ENCODE measurements around the gene OLFM2. TPM values are rescaled to one million over a fixed set of nuclear protein-coding genes. Genes with fewer than 3 reads are reported as not detected.

The OLFM2 gene
- total RNA-seq, 4 donors from 2014 or later = 0.25 to 0.78 TPM; not detected in 2

DNA sequence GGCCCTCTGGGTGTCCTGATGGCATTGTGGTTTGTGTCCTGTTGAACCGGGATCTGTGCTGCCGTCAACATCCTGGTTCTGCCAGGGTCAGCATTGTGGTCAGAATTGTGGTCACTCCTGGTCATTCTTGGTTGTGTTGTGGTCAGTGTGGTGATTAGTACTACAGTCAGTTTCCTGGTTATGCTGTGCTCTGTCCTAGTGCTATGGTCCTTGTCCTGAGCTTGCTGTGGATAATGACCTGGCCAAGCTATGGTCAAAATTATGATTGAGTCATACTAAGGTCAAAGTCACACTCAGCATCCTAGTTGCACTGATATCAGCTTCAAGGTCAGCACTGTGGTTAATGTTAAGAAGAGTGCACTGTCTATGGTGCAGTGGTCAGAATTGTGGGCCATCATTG, 4.5 kb upstream of the OLFM2 start:
- intact Hi-C loops (cut with DNase I; ENCODE audit: low total_unique reads) (no loop called here), in situ Hi-C loops (cut with MboI; ENCODE audit: low sequenced_read_pairs in 4 of 4) (loop anchor here (10.0 to 25.0 kb wide), 4 partner anchors 64 to 447 kb away; partner anchors contain the start of genes TYK2 (in 3 of the 4) and S1PR2 (in 2 of the 4))
- Histone ChIP-seq H3K27me3 (peaks cover 10 to 17% (median 15%) of the 10 kb centered on the region in 3 donors), H3K36me3 (no peaks in the 10 kb centered on the region), H3K9me3 (no peaks in the 10 kb centered on the region), H3K27ac (no peak overlapping the region), H3K4me3 (no peak overlapping the region), H3K4me1 (peaks cover 2 to 3% of the 10 kb centered on the region in 2 donors)
- TF ChIP-seq POLR2A (IDR thresholded peaks at IDR 0.05) = no peak
- TF ChIP-seq, protein P1, sequence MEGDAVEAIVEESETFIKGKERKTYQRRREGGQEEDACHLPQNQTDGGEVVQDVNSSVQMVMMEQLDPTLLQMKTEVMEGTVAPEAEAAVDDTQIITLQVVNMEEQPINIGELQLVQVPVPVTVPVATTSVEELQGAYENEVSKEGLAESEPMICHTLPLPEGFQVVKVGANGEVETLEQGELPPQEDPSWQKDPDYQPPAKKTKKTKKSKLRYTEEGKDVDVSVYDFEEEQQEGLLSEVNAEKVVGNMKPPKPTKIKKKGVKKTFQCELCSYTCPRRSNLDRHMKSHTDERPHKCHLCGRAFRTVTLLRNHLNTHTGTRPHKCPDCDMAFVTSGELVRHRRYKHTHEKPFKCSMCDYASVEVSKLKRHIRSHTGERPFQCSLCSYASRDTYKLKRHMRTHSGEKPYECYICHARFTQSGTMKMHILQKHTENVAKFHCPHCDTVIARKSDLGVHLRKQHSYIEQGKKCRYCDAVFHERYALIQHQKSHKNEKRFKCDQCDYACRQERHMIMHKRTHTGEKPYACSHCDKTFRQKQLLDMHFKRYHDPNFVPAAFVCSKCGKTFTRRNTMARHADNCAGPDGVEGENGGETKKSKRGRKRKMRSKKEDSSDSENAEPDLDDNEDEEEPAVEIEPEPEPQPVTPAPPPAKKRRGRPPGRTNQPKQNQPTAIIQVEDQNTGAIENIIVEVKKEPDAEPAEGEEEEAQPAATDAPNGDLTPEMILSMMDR (IDR thresholded peaks at IDR 0.05 in 4 of 5, conservative IDR thresholded peaks at IDR 0.05 in 1 of 5) = no peak
- no peak for ATAC-seq
- DNase-seq = no peak

DNA sequence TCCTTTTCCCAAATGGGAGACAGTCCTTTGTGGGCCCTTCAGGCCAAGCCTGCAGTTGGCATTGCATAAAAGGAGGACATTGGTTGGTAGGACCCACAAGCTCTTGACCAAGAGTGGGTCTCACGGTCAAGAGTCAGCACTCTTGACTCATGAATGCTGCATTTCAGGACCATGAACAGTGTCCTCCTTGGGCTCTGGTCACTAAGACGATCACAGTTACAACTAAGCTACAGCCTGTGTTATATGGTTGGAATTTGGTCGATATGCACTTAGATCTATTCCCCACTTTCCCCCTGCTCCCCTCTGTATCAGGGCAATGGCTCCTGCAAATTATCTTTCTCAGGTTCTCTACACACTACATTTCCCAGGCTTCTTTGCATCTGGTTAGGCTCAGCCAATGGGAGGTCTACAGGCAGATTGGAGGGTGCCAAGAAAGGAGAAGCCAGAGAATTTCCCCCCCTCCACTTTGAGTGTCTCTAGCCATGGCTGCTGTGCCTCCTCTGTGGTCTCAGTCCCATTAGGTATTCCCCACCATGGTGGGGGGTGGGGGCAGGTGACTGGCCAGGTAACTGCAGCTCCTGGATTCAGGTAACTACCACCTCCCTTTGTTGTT, 3.1 kb upstream of the OLFM2 start:
- H3K27ac ChIP-seq = no peak overlapping the region
- H3K9me3 ChIP-seq = no peaks in the 10 kb centered on the region
- peaks cover 3 to 8% of the 10 kb centered on the region in 2 donors for H3K4me1 ChIP-seq
- ATAC-seq (no peak), DNase-seq (no peak)
- peaks cover 22 to 29% (median 25%) of the 10 kb centered on the region in 3 donors for H3K27me3 ChIP-seq
- H3K36me3 ChIP-seq = no peaks in the 10 kb centered on the region
- intact Hi-C loops (cut with DNase I; ENCODE audit: low total_unique reads) = loop anchor here (10.0 kb wide), 1 partner anchor 305 kb away; no protein-coding TSS in a partner anchor
- H3K4me3 ChIP-seq = no peak overlapping the region
- TF ChIP-seq, protein P1 (IDR thresholded peaks at IDR 0.05 in 4 of 5, conservative IDR thresholded peaks at IDR 0.05 in 1 of 5) = no peak
- TF ChIP-seq POLR2A (IDR thresholded peaks at IDR 0.05) = no peak
- in situ Hi-C loops (cut with MboI; ENCODE audit: low sequenced_read_pairs in 4 of 4) = loop anchor here (10.0 to 25.0 kb wide), 3 partner anchors 298 to 448 kb away; partner anchors contain the start of genes TYK2 (in 3 of the 4) and S1PR2 (in 2 of the 4)

DNA sequence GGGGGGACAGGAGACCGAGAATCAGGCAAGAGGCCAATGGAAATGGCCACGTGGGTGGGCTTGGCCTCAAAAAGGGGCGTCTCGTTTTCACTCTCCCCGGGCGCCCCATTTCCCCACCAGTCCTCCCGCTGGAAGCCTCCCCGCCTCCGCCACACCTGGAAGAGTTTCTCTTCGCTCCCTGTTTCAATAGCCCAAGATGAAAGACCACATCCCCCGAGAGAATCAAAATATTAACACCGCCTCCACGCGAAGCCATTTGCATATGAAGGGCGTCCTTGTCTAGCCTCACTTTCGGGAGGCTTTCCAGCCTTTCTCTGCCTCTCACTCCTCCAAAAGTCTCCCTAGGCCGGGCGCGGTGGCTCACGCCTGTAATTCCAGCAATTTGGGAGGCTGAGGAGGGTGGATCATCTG, 691 bp upstream of the OLFM2 start:
- H3K27me3 ChIP-seq = peaks cover 23 to 37% (median 34%) of the 10 kb centered on the region in 3 donors
- intact Hi-C loops (cut with DNase I; ENCODE audit: low total_unique reads) = loop anchor here (10.0 kb wide), 1 partner anchor 308 kb away; no protein-coding TSS in a partner anchor
- DNase-seq (no peak), ATAC-seq (no peak)
- in situ Hi-C loops (cut with MboI; ENCODE audit: low sequenced_read_pairs in 4 of 4) = loop anchor here (10.0 to 25.0 kb wide), 3 partner anchors 300 to 450 kb away; partner anchors contain the start of genes TYK2 (in 3 of the 4) and S1PR2 (in 2 of the 4)
- peaks cover 3 to 15% of the 10 kb centered on the region in 2 donors for H3K4me1 ChIP-seq
- H3K36me3 ChIP-seq = no peaks in the 10 kb centered on the region
- H3K4me3 ChIP-seq = peak overlapping the region in 1 of 4 donors; percentile 40
- no peak overlapping the region for H3K27ac ChIP-seq
- H3K9me3 ChIP-seq = no peaks in the 10 kb centered on the region
- no peak for TF ChIP-seq POLR2A (IDR thresholded peaks at IDR 0.05)
- TF ChIP-seq, protein P1 (IDR thresholded peaks at IDR 0.05 in 4 of 5, conservative IDR thresholded peaks at IDR 0.05 in 1 of 5) = no peak

DNA sequence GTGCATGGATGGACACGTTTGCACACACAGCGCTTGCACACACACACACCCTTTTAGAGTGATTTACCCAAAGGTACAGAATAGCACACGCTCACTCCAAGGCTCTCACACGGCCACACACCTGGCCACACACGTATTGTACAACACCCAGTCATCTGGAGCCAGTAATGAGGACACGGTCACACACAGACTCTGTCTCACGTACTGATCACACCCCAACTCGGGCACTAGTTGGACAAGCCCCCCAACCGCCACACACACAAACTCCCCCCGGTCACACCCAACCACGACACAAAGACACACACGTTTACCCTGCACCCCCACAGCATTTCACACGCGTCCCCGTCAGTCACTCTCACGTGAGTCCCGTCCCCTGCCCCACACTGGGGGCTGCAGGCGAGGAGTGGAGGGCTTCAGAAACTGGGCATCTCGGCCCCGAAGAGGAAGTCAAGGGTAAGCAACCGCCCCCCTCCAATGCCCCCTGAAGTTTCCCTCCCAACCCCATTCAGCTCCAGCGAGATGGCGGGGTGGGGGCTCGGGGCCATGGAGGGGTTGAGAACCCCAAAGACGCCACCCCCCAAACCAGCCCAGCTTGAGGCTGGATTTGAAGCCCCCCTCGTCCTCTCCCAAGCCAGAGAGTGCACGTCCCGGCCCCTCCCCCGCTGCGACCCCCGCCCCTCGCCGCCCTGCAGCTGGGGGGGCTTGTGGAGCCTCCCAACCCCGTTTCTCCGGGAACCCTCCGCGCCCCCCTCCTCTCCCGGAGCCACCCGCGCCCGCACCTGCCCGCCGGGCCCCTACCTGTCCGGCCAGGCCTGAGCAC, 599 bp downstream of the OLFM2 start:
- H3K27me3 ChIP-seq = peaks cover 21 to 37% (median 34%) of the 10 kb centered on the region in 3 donors
- in situ Hi-C loops (cut with MboI; ENCODE audit: low sequenced_read_pairs in 4 of 4) = loop anchor here (10.0 to 25.0 kb wide), 3 partner anchors 302 to 452 kb away; partner anchors contain the start of genes TYK2 (in 3 of the 4) and S1PR2 (in 2 of the 4)
- intact Hi-C loops (cut with DNase I; ENCODE audit: low total_unique reads) = loop anchor here (2.0 to 10.0 kb wide), 2 partner anchors 65 to 309 kb away; no protein-coding TSS in a partner anchor
- no peak for ATAC-seq
- no peaks in the 10 kb centered on the region for H3K9me3 ChIP-seq
- H3K27ac ChIP-seq = no peak overlapping the region
- no peak for DNase-seq
- no peaks in the 10 kb centered on the region for H3K36me3 ChIP-seq
- TF ChIP-seq, protein P1 (IDR thresholded peaks at IDR 0.05 in 4 of 5, conservative IDR thresholded peaks at IDR 0.05 in 1 of 5) = no peak
- no peak for TF ChIP-seq POLR2A (IDR thresholded peaks at IDR 0.05)
- peaks cover 3 to 15% of the 10 kb centered on the region in 2 donors for H3K4me1 ChIP-seq
- peak overlapping the region; percentile 13 to 41 (median 25) for H3K4me3 ChIP-seq
